HG03342 (cell line): ENCODE results near the gene RNF34.

Experiments
- ATAC-seq: cut with Tn5 transposase; IDR thresholded peaks from one replicate; pipeline ENCODE4 v1.9.1; 2021; ENCODE audit warnings: mild to moderate bottlenecking, moderate library complexity; ENCODE audit not compliant: unreplicated experiment

RNF34 gene

GRCh38 chr12:121388421-121388981, 11.4 kb upstream of the RNF34 start:
- ATAC-seq = no peak

DNA sequence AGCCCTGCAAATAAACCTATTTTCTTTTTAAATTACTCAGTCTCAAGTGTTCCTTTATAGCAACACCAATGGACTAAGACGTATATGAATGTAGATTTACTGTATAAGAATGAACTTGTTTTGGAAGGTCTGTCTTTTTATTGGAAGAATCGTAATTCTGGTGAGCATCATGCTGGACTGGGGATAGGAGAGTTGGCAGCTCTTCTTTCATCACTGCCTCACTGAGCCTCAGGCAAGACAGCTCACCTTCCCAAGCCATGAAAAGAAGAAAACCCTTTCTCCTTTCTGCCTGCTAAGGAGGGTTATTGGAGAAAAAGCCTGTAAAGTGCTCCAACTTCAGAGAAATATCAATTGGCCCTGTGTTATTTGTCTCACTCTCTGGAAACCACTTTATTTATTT, 9.1 kb upstream of the RNF34 start:
- ATAC-seq = no peak

DNA sequence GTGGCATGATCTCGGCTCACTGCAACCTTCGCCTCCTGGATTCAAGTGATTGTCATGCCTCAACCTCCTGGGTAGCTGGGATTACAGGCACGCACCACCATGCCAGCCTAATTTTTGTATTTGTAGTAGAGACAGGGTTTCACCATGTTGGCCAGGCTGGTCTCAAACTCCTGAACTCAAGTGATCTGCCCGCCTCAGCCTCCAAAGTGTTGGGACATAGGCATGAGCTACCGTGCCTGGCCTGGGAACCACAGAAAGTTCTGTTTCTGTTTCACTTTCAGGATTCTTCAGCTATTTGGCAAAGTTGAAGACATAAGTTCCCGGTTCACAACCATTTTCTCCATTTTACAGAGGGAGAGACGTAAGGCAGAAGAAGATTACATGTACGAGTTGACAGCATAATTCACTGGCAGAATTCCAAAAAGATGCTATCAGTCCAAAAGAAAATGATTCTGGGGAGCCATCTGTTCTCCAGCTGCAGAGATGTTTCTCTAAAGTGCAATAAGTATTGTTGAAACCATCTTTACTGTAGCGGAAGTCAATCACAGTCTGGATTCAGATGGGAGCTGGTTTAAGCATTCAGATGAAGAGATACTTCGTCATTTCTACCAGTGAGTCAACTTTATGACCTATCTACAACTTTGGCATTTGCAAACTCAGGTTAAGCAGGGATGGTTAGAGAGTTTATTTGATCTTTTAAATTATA, 8.1 kb upstream of the RNF34 start:
- ATAC-seq = no peak

DNA sequence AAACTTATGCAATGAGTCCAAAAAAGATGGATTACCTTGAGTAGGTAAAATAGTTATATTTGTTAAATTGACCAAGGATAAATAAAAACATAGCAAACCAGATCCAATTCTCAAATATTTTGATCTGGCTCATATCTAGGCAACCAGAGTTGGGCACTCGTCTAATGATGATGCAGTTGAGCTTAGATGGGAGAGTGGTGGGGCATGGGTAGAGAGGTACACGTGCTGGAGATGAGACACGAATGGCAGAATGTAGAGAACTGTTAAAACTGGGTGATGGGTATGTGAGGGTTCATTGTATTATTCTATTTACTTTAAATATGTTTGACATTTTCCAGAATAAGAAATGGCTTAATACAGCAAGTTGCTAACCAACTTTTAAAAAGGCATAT, 7.6 kb upstream of the RNF34 start:
- ATAC-seq = no peak

DNA sequence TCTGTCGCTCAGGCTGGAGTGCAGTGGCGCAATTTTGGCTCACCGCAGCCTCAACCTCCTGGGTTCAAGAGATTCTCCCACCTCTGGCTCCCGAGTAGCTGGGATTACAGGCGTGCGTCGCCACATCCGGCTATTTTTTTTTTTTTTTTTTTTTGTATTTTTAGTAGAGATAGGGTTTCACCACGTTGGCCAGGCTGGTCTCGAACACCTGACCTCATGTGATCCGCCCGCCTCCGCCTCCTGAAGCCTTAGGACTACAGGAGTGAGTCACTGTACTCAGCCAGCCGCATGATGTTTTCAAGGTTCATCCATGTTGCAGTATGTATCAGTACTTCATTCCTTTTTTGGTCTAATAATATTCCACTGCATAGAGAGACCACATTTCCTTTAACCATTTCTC, 2.4 kb upstream of the RNF34 start:
- ATAC-seq = no peak

DNA sequence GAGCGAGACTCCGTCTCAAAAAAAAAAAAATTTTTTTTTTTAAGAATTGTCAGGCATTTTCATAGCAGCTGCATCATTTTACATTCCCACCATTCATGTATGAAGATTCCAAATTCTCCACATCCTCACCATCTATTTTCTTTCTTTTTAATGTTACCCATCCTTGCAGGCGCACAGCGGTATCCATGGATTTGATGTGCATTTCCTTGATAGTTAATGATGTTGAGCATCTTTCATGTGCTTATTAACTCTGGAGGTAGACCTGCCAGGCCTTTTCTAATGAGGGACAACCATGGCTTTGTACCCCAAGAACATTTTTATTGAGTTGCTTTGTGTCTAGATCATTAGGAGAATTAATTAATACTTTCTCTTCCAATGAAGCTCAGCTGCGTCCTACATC, 1.6 kb upstream of the RNF34 start:
- no peak for ATAC-seq

DNA sequence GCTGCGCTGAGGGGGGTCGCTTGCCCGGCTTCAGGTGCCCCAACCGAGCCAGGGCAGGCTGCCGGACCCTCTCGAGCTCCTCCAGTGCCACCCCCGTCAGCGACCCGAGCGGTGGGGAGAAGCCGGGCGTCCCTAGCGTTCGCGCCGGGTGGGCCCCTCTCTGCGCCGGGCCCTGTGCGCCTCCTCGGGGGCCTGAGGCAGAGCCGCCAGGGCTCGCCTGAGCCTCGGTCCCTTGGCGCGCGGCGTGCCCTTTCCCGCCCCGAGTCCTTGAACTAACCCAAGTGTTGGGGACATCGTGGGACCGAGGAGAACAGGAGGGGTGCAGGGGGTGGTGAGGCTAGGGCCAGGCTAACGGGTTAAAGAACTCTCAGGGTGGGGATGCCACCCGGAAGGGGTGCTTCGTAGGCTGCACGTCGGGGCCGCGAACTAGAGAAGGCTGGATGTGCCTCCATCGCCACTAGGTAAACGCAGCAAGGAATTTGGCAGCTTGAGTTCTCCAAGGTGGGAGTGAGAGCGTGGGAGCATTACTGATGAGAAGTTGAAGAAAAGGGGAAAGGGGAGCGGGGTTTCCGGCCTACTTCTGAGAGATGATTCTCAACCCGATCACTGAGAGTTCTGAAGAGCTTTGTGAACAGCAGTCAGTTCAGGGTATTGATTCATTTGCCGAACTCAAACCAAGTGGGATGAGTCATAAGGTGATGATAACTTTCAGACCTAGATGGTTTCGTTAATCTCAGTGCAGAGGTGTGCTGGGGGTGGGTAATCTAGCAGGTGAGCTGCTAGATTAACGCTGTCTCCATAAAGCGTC, 618 bp downstream of the RNF34 start:
- ATAC-seq = peak; percentile 29

GRCh38 chr12:121403721-121404120, 3.8 kb downstream of the RNF34 start:
- ATAC-seq = no peak

DNA sequence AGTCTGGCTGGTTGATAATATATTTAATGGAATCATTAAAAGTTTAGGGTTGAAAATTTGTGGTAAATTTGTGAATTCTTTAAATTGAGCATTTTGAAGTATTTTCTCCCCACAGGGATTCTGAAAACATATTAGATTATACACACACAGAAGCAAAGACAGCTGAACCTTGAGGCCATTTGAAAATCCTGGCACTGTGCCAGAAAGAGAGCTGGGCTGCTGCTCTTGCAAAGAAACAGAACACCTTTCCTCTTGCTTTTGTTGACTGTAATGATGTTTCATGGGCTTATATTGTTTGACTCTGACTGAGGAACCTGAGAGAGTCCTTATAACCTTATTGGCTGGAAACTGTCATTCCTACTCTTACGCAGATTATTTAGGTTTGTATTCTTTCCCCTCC, 4.8 kb downstream of the RNF34 start:
- ATAC-seq = no peak

DNA sequence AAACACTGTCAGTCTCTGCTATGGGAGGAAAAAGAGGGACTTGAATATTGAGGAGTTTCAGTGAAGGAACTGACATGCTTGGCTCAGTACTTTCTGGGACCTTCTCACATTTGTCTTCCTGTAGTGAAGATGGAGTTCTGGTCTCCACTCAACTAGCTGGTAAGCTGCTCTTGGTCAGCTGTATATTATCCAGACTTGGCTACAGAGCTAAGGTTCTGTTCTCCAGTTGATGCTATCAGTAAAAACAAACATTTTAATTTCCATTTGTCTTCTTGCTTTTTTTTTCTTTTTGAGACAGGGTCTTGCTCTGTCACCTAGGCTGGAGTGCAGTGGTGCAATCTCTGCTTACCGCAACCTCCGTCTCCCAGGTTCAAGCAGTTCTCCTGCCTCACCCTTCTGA, 5.3 kb downstream of the RNF34 start:
- no peak for ATAC-seq

- ATAC-seq = no peak
Observed at GRCh38 chr12:121413917-121414316, 14.0 kb downstream of the RNF34 start.

DNA sequence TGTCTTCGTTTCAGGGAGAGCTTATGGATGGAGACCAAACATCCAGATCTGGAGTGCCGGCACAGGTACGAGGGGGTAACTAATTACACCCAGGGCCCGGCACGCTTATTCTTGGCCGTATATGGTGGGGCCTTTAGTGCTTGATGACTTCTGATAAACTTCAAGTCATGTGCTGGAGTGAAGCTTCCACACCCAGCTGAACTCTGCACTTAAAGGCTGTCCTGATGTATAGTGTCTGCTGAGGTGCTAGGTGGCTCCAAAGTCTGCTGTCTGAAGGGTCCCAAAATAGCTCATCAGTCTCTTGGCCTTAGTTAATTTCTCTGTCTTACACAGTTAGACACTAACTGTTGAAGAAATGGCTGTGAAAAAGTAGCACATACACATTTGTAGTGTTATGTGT, 17.9 kb downstream of the RNF34 start:
- ATAC-seq = no peak

- ATAC-seq = no peak
Observed at GRCh38 chr12:121420109-121420508, 20.2 kb downstream of the RNF34 start.

DNA sequence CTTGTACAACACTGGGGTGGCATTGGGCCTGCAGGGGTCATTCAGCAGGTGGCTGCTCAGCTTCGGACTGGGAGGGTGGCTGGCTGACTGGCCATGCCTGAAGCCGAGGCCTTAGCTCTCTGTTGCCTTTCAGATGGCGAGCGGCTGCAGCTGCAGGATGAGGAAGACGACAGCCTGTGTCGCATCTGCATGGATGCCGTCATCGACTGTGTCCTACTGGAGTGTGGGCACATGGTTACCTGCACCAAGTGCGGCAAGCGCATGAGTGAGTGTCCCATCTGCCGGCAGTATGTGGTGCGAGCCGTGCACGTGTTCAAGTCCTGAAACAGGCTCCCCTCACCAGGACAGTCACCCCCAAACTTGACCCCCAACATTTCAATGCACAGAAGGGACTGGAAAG, 23.3 kb downstream of the RNF34 start:
- no peak for ATAC-seq

GRCh38 chr12:121423682-121424623, 24.0 kb downstream of the RNF34 start:
- no peak for ATAC-seq

DNA sequence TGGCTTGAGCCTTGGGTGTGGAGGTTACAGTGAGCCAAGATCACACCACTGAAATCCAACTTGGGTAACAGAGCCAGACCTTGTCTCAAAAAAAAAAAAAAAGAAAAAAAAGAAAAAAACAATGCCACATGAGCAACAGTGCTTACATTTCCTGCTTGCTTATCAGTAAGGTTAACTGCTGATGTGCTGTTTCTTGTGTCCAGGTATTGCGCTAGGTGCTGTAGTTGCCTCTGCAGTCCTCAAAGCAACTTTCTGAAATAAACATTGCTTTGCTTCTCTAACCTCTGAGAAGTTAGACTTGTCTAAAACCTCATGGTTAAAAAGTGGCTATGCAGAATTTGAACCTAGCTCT, 24.7 kb downstream of the RNF34 start:
- no peak for ATAC-seq

GRCh38 chr12:121427556-121428050, 27.7 kb downstream of the RNF34 start:
- ATAC-seq = no peak

GRCh38 chr12:121428883-121429282, 29.0 kb downstream of the RNF34 start:
- no peak for ATAC-seq

- no peak for ATAC-seq
Observed at GRCh38 chr12:121430833-121431415, 31.0 kb downstream of the RNF34 start.

GRCh38 chr12:121432740-121433480, 33.0 kb downstream of the RNF34 start:
- no peak for ATAC-seq
